K562 (cell line): Measurements from ENCODE around the gene PLAAT1. TPM values are rescaled to one million over a fixed set of nuclear protein-coding genes. Genes with fewer than 3 reads are reported as not detected.

Experiments
- ATAC-seq: fragments of 200-7000 bp; cut with Tn5 transposase; 3 replicates; pipeline ENCODE4 v1.9.1; 2020; ENCODE audit warnings: moderate library complexity
- BruUV-seq: library from RNA; stranded (reverse); fragments of 400-500 nt; replicated peaks from 2 replicates; lab custom pipeline; 2021; lab: Mats Ljungman, UMichigan
- CTCF ChIA-PET: fragments of 300-600 bp; formaldehyde crosslinking; extraction: SDS; loops from one replicate; lab custom pipeline; 2021; ENCODE audit warnings: low intra/inter-chr PET ratio; lab: Yijun Ruan, JAX
- POLR2A ChIA-PET: fragments of 300-600, 350-650 bp; sonication (Branson Sonifier 250); formaldehyde crosslinking; extraction: SDS; loops from one replicate; lab custom pipeline; 2021; ENCODE audit warnings: antibody characterized with exemption, inconsistent platforms; lab: Yijun Ruan, JAX
- DNase-seq, 4 experiments: peaks; one replicate each; pipeline versions ENCODE4 v3.0.0 to v3.0.0-alpha.2; 2011 to 2018; ENCODE audit warnings: low spot score in 3 of 4, mixed read lengths in 3 of 4; ENCODE audit errors: extremely low read depth in 1 of 4
- FAIRE-seq: peaks from 2 replicates; lab custom pipeline; 2011; peaks lifted over from hg19 to GRCh38; lab: Jason Lieb, UNC
- H2AFZ ChIP-seq: 2 replicates; pipeline ENCODE4 v1.6.0; 2011; ENCODE audit warnings: low read depth, low read length, control low read depth, inconsistent platforms
- H3K27ac ChIP-seq: fragments of 200-600 bp; 3 replicates; pipeline ENCODE4 v1.8.0; 2011; ENCODE audit warnings: low read depth, mild to moderate bottlenecking, control low read depth, inconsistent platforms, low read length, moderate library complexity, mixed read lengths; ENCODE audit errors: extremely low read depth
- H3K27me3 ChIP-seq, 2 experiments: fragments of 300-600 bp in 1 of 2; 2 replicates in 1 of 2; 3 replicates in 1 of 2; pipeline versions ENCODE4 v1.6.0 to v1.8.0; 2011; ENCODE audit warnings: inconsistent platforms in 2 of 2, low read length in 2 of 2, mild to moderate bottlenecking in 1 of 2, mixed read lengths in 1 of 2, moderate library complexity in 1 of 2; ENCODE audit not compliant: control insufficient read depth in 2 of 2, insufficient read depth in 2 of 2
- H3K36me3 ChIP-seq: fragments of 300-600 bp; 3 replicates; pipeline ENCODE4 v1.8.0; 2011; ENCODE audit warnings: mild to moderate bottlenecking, low read length, inconsistent platforms; ENCODE audit not compliant: control insufficient read depth, insufficient read depth
- H3K4me1 ChIP-seq, 2 experiments: fragments of 200-600 bp in 1 of 2; replicated peaks in 1 of 2; 2 replicates in 1 of 2; 3 replicates in 1 of 2; pipeline versions ENCODE4 v1.5.1 to v1.8.0; 2011; ENCODE audit warnings: inconsistent platforms in 2 of 2, low read length in 2 of 2, mild to moderate bottlenecking in 1 of 2, mixed read lengths in 1 of 2, moderate library complexity in 1 of 2; ENCODE audit not compliant: control insufficient read depth in 2 of 2, insufficient read depth in 2 of 2
- H3K4me2 ChIP-seq: 2 replicates; pipeline ENCODE4 v1.6.1; 2011; ENCODE audit warnings: low read length, control low read depth, inconsistent platforms, mixed read lengths; ENCODE audit not compliant: insufficient read depth
- H3K4me3 ChIP-seq: fragments of 200-600 bp; sonication (generic), shearing (Covaris generic); 2 replicates; pipeline ENCODE4 v1.5.1; 2016; ENCODE audit warnings: control low read depth, inconsistent platforms
- H3K79me2 ChIP-seq: fragments of 200-600 bp; 3 replicates; pipeline ENCODE4 v1.8.0; 2011; ENCODE audit warnings: low read length, inconsistent platforms; ENCODE audit not compliant: control insufficient read depth, insufficient read depth
- H3K9ac ChIP-seq, 2 experiments: 2 replicates each; pipeline versions ENCODE4 v1.6.0 to v1.6.1; 2011; ENCODE audit warnings: low read depth in 2 of 2, low read length in 2 of 2, control low read depth in 1 of 2, inconsistent platforms in 1 of 2, mild to moderate bottlenecking in 1 of 2, mixed read lengths in 1 of 2; ENCODE audit not compliant: insufficient read depth in 1 of 2
- H3K9me1 ChIP-seq: one replicate; pipeline ENCODE4 v1.6.0; 2011; ENCODE audit warnings: inconsistent platforms, mild to moderate bottlenecking, low read length, moderate library complexity; ENCODE audit not compliant: control insufficient read depth, insufficient read depth
- H3K9me3 ChIP-seq: replicated peaks from 2 replicates; pipeline ENCODE4 v1.5.1; 2011; ENCODE audit warnings: low read depth, low read length, inconsistent platforms; ENCODE audit not compliant: control insufficient read depth, insufficient read depth
- H4K20me1 ChIP-seq: replicated peaks from 2 replicates; pipeline ENCODE4 v1.6.1; 2011; ENCODE audit warnings: low read length, inconsistent platforms, mixed read lengths; ENCODE audit not compliant: control insufficient read depth, insufficient read depth
- CTBP1 ChIP-seq: fragments of 450-650 bp; IDR thresholded peaks from 2 replicates; pipeline ENCODE4 v1.6.1; 2016; ENCODE audit warnings: borderline replicate concordance
- E2F3 ChIP-seq: fragments of 250-450 bp; sonication (Bioruptor Pico); IDR thresholded peaks from 2 replicates; pipeline ENCODE4 v1.4.0; 2020; ENCODE audit warnings: mild to moderate bottlenecking
- HEY1 ChIP-seq: fragments of 250-450 bp; sonication (Bioruptor Pico); IDR thresholded peaks from 2 replicates; pipeline ENCODE4 v1.5.0; 2020; ENCODE audit warnings: mild to moderate bottlenecking, moderate library complexity, borderline replicate concordance
- IRF2 ChIP-seq: sonication (generic); formaldehyde crosslinking; IDR thresholded peaks from 2 replicates; pipeline ENCODE4 v1.8.1; 2022; ENCODE audit warnings: mild to moderate bottlenecking, missing genetic modification reagents
- RNF2 ChIP-seq: sonication (generic); IDR thresholded peaks from 2 replicates; pipeline ENCODE4 v1.6.1; 2016
- SAFB ChIP-seq: fragments of 200-400 bp; formaldehyde crosslinking; IDR thresholded peaks from 2 replicates; pipeline ENCODE4 v1.6.1; 2017; ENCODE audit warnings: low read depth, low read length, borderline replicate concordance
- WGBS: fragments of 100-300 bp; shearing (Covaris generic); methylation state at CpG from one replicate; pipeline ENCODE4 v1.1.6; 2016; ENCODE audit warnings: low coverage, mixed read lengths; ENCODE audit not compliant: insufficient coverage; ENCODE audit errors: missing lambda C conversion rate; 5-methylcytosine and 5-hydroxymethylcytosine counted together
- in situ Hi-C: fragments of 300-500 bp; cut with MboI; formaldehyde crosslinking; loops from 4 replicates; pipeline ENCODE4 v1.15.0; 2018; ENCODE audit warnings: inconsistent platforms, mixed read lengths
- intact Hi-C: fragments of 100-400 bp; cut with micrococcal nuclease; formaldehyde crosslinking; loops from 2 replicates; pipeline ENCODE4 v1.14.2; 2022
- polyA plus RNA-seq, 8 experiments: library from polyadenylated mRNA; depleted of rRNA in 4 of 8; stranded (reverse) in 5 of 8; unstranded in 3 of 8; fragments of >200 nt; fragmentation: Nextera tagmentation in 2 of 8; fragmentation: Illumina TruSeq in 1 of 8; extraction: Ambion mirVana in 2 of 8; extraction: Trizol in 1 of 8; gene quantifications; 2 replicates each; pipeline versions ENCODE4 v1.2.1 to v1.2.3, GENCODE V29; 2011 to 2014; ENCODE audit warnings: inconsistent platforms in 1 of 8, missing spikeins in 1 of 8
- total RNA-seq, 7 experiments: library from RNA; depleted of rRNA in 6 of 7; stranded (reverse); fragments of >200 nt in 6 of 7; fragmentation: Illumina TruSeq in 2 of 7; extraction: Trizol in 2 of 7; gene quantifications; 2 replicates each; pipeline versions ENCODE4 v1.2.1 to v1.2.3, GENCODE V29; 2011 to 2021; ENCODE audit warnings: low replicate concordance in 1 of 7
- TF ChIP-seq, protein P1 (sequence below): IDR thresholded peaks from 2 replicates; pipeline ENCODE4 v1.6.1; 2012; ENCODE audit warnings: low read depth, low read length, improper control_type of control experiment, borderline replicate concordance
- TF ChIP-seq, protein P2 (sequence below): fragments of 450-650 bp; formaldehyde crosslinking; IDR thresholded peaks from 2 replicates; pipeline ENCODE4 v1.4.0; 2022; ENCODE audit warnings: missing genetic modification characterization

The PLAAT1 gene
- total and polyA plus RNA-seq, 9 of the 15 experiments (the other 6 are each of a cell fraction or from before 2014, with no cell fraction given), result 0.34 to 3.1 (median 1.5) TPM

DNA sequence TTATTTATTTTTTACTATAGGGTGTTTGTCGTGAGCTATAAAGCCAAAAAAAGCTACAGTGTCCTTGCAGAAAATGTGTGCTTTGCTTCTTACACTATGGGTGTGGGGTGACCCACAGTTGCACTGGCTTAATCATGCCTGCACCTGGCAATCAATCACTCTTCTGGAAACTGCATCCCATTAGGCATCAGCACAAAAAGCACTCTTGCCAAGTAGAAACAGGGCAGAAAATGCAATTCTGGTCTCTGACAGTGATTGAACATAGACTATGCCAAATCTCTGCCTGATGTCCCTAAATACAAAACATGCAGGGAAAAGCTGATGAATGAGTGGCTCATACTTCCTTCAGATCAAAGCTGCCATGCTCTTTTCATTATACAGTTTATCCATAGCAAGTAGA, 30.4 kb upstream of the PLAAT1 start:
- in situ Hi-C loops, result no loop called here

More for the DNA sequence above, 30.4 kb upstream of the PLAAT1 start:
- no peaks in the 10 kb centered on the region for H4K20me1 ChIP-seq
- no peak overlapping the region for H3K9ac ChIP-seq
- H3K9me3 ChIP-seq, result no peaks in the 10 kb centered on the region
- FAIRE-seq (no peak), DNase-seq (no peak), ATAC-seq (no peak)
- TF ChIP-seq RNF2 (no peak), IRF2 (CRISPR knock-in tag) (no peak), E2F3 (CRISPR knock-in tag) (no peak), HEY1 (CRISPR knock-in tag) (no peak), SAFB (no peak), CTBP1 (no peak)
- TF ChIP-seq, protein P1, sequence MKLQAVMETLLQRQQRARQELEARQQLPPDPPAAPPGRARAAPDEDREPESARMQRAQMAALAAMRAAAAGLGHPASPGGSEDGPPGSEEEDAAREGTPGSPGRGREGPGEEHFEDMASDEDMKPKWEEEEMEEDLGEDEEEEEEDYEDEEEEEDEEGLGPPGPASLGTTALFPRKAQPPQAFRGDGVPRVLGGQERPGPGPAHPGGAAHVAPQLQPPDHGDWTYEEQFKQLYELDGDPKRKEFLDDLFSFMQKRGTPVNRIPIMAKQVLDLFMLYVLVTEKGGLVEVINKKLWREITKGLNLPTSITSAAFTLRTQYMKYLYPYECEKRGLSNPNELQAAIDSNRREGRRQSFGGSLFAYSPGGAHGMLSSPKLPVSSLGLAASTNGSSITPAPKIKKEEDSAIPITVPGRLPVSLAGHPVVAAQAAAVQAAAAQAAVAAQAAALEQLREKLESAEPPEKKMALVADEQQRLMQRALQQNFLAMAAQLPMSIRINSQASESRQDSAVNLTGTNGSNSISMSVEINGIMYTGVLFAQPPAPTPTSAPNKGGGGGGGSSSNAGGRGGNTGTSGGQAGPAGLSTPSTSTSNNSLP, result no peak
- TF ChIP-seq, protein P2, sequence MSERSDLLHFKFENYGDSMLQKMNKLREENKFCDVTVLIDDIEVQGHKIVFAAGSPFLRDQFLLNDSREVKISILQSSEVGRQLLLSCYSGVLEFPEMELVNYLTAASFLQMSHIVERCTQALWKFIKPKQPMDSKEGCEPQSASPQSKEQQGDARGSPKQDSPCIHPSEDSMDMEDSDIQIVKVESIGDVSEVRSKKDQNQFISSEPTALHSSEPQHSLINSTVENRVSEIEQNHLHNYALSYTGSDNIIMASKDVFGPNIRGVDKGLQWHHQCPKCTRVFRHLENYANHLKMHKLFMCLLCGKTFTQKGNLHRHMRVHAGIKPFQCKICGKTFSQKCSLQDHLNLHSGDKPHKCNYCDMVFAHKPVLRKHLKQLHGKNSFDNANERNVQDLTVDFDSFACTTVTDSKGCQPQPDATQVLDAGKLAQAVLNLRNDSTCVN (CRISPR knock-in tag), result no peak
- WGBS, result 6% methylated on average over 1 of the region's 1 CpG
- H3K36me3 ChIP-seq, result no peaks in the 10 kb centered on the region
- H3K4me1 ChIP-seq, result no peaks in the 10 kb centered on the region
- intact Hi-C loops, result no loop called here
- H2AFZ ChIP-seq, result no peak overlapping the region
- BruUV-seq, result no TSS peak
- no peak overlapping the region for H3K27ac ChIP-seq
- no peaks in the 10 kb centered on the region for H3K27me3 ChIP-seq
- no peak overlapping the region for H3K4me3 ChIP-seq
- H3K9me1 ChIP-seq, result no peaks in the 10 kb centered on the region
- H3K4me2 ChIP-seq, result no peak overlapping the region
- CTCF ChIA-PET, result no interaction called here
- POLR2A ChIA-PET, result no interaction called here
- no peaks in the 10 kb centered on the region for H3K79me2 ChIP-seq
